NCI-H146 treated with DMSO at 0.1 percent for 48 hours (cell line): ENCODE measurements around the gene ZNF554.
"Not testable (repeated sequence)": the region's sequence is repeated elsewhere in the genome, so short reads cannot be mapped to it uniquely, and the experiment has no call there.

Experiments used
- DNase-seq: peaks from one replicate; lab custom pipeline; 2025; ENCODE audit not compliant: unreplicated experiment; lab: John Stamatoyannopoulos, UW

The ZNF554 gene

GRCh38 chr19:2806736-2807378 lies 12.8 kb upstream of the ZNF554 start:
- no peak for DNase-seq

- no peak for DNase-seq
These were observed 12.1 kb upstream of the ZNF554 start for GRCh38 chr19:2807379-2808128.

GRCh38 chr19:2808129-2808941 lies 11.3 kb upstream of the ZNF554 start:
- DNase-seq: no peak

- no peak for DNase-seq
These were observed 10.1 kb upstream of the ZNF554 start for GRCh38 chr19:2809387-2810140.

GRCh38 chr19:2810141-2811091 lies 9.3 kb upstream of the ZNF554 start:
- DNase-seq: no peak

- DNase-seq: no peak
These were observed 8.4 kb upstream of the ZNF554 start for GRCh38 chr19:2811221-2811722.

- DNase-seq: no peak
These were observed 7.8 kb upstream of the ZNF554 start for GRCh38 chr19:2811735-2812413.

GRCh38 chr19:2812414-2813234 lies 7.0 kb upstream of the ZNF554 start:
- DNase-seq: no peak

GRCh38 chr19:2813235-2814160 lies 6.2 kb upstream of the ZNF554 start:
- no peak for DNase-seq

GRCh38 chr19:2814426-2814825 lies 5.2 kb upstream of the ZNF554 start:
- DNase-seq: no peak

- DNase-seq: no peak
These were observed 4.5 kb upstream of the ZNF554 start for GRCh38 chr19:2815191-2815614.

- no peak for DNase-seq
These were observed 3.7 kb upstream of the ZNF554 start for GRCh38 chr19:2815923-2816322.

- no peak for DNase-seq
These were observed 3.0 kb upstream of the ZNF554 start for GRCh38 chr19:2816641-2817040.

GRCh38 chr19:2817237-2817829 lies 2.3 kb upstream of the ZNF554 start:
- not testable (repeated sequence) for DNase-seq

GRCh38 chr19:2820112-2820702 lies 539 bp downstream of the ZNF554 start:
- no peak for DNase-seq

- DNase-seq: no peak
These were observed 3.2 kb downstream of the ZNF554 start for GRCh38 chr19:2822846-2823245.

GRCh38 chr19:2823646-2824045 lies 4.0 kb downstream of the ZNF554 start:
- DNase-seq: no peak
